ENCODE results near the gene ARL5C.

Gene ARL5C

GRCh38 chr17:39161962-39162361, 4.0 kb downstream of the ARL5C start (continued):
- no peak for TF ChIP-seq CREB5 (CRISPR knock-in tag; IDR thresholded peaks at IDR 0.05; ENCODE audit: low read depth)
- no peak for TF ChIP-seq ZNF70 (CRISPR knock-in tag; IDR thresholded peaks at IDR 0.05)

- TF ChIP-seq, protein P1, sequence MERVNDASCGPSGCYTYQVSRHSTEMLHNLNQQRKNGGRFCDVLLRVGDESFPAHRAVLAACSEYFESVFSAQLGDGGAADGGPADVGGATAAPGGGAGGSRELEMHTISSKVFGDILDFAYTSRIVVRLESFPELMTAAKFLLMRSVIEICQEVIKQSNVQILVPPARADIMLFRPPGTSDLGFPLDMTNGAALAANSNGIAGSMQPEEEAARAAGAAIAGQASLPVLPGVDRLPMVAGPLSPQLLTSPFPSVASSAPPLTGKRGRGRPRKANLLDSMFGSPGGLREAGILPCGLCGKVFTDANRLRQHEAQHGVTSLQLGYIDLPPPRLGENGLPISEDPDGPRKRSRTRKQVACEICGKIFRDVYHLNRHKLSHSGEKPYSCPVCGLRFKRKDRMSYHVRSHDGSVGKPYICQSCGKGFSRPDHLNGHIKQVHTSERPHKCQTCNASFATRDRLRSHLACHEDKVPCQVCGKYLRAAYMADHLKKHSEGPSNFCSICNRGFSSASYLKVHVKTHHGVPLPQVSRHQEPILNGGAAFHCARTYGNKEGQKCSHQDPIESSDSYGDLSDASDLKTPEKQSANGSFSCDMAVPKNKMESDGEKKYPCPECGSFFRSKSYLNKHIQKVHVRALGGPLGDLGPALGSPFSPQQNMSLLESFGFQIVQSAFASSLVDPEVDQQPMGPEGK (CRISPR knock-in tag; IDR thresholded peaks at IDR 0.05; ENCODE audit: borderline replicate concordance), result no peak
- TF ChIP-seq OSR1 (CRISPR knock-in tag; IDR thresholded peaks at IDR 0.05) (no peak), ZNF565 (CRISPR knock-in tag; conservative IDR thresholded peaks at IDR 0.05; ENCODE audit: low read depth) (no peak), GLIS3 (CRISPR knock-in tag; IDR thresholded peaks at IDR 0.05) (no peak), PPARA (CRISPR knock-in tag; IDR thresholded peaks at IDR 0.05; ENCODE audit: borderline replicate concordance) (no peak), BACH2 (CRISPR knock-in tag; IDR thresholded peaks at IDR 0.05; ENCODE audit: borderline replicate concordance) (no peak), TOX (CRISPR knock-in tag; IDR thresholded peaks at IDR 0.05; ENCODE audit: borderline replicate concordance) (no peak), ESRRG (CRISPR knock-in tag; IDR thresholded peaks at IDR 0.05) (no peak), CSDC2 (CRISPR knock-in tag; IDR thresholded peaks at IDR 0.05) (no peak), SNAI2 (CRISPR knock-in tag; IDR thresholded peaks at IDR 0.05) (no peak), ZFP3 (CRISPR knock-in tag; IDR thresholded peaks at IDR 0.05) (no peak), RARB (CRISPR knock-in tag; IDR thresholded peaks at IDR 0.05) (no peak), CREB5 (CRISPR knock-in tag; IDR thresholded peaks at IDR 0.05; ENCODE audit: low read depth) (no peak), ZFP30 (CRISPR knock-in tag; IDR thresholded peaks at IDR 0.05) (no peak), ZC3H10 (CRISPR knock-in tag; IDR thresholded peaks at IDR 0.05) (no peak)
- TF ChIP-seq, protein P2, sequence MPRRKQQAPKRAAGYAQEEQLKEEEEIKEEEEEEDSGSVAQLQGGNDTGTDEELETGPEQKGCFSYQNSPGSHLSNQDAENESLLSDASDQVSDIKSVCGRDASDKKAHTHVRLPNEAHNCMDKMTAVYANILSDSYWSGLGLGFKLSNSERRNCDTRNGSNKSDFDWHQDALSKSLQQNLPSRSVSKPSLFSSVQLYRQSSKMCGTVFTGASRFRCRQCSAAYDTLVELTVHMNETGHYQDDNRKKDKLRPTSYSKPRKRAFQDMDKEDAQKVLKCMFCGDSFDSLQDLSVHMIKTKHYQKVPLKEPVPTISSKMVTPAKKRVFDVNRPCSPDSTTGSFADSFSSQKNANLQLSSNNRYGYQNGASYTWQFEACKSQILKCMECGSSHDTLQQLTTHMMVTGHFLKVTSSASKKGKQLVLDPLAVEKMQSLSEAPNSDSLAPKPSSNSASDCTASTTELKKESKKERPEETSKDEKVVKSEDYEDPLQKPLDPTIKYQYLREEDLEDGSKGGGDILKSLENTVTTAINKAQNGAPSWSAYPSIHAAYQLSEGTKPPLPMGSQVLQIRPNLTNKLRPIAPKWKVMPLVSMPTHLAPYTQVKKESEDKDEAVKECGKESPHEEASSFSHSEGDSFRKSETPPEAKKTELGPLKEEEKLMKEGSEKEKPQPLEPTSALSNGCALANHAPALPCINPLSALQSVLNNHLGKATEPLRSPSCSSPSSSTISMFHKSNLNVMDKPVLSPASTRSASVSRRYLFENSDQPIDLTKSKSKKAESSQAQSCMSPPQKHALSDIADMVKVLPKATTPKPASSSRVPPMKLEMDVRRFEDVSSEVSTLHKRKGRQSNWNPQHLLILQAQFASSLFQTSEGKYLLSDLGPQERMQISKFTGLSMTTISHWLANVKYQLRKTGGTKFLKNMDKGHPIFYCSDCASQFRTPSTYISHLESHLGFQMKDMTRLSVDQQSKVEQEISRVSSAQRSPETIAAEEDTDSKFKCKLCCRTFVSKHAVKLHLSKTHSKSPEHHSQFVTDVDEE (CRISPR knock-in tag; IDR thresholded peaks at IDR 0.05), result no peak
- TF ChIP-seq, protein P3, sequence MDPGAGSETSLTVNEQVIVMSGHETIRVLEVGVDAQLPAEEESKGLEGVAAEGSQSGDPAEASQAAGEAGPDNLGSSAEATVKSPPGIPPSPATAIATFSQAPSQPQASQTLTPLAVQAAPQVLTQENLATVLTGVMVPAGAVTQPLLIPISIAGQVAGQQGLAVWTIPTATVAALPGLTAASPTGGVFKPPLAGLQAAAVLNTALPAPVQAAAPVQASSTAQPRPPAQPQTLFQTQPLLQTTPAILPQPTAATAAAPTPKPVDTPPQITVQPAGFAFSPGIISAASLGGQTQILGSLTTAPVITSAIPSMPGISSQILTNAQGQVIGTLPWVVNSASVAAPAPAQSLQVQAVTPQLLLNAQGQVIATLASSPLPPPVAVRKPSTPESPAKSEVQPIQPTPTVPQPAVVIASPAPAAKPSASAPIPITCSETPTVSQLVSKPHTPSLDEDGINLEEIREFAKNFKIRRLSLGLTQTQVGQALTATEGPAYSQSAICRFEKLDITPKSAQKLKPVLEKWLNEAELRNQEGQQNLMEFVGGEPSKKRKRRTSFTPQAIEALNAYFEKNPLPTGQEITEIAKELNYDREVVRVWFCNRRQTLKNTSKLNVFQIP (CRISPR knock-in tag; IDR thresholded peaks at IDR 0.05; ENCODE audit: borderline replicate concordance, low read depth), result no peak
Observed at GRCh38 chr17:39158623-39159022, 7.3 kb downstream of the ARL5C start.

DNA sequence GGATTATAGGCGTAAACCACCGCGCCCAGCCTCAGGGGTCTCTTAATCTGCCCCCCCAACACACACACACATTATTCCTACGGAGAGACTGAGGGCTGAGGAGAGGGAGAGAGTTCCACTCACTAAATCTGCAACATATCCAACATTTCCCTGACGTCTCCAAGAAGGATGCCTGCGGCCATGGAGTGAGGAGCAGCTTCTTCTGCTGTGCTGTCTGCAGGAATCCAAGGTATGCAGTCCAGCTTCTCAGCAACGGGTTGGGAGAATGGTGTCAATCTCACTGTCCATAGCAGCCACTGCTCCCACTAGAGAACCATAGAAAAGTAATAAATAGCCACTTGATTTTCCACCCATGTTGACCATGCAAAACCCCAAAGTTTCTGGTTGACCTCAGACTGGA, 9.5 kb downstream of the ARL5C start:
- TF ChIP-seq CREB5 (CRISPR knock-in tag; IDR thresholded peaks at IDR 0.05; ENCODE audit: low read depth) (no peak), ZNF8 (CRISPR knock-in tag; IDR thresholded peaks at IDR 0.05) (no peak), BACH2 (CRISPR knock-in tag; IDR thresholded peaks at IDR 0.05; ENCODE audit: borderline replicate concordance) (no peak), OSR1 (CRISPR knock-in tag; IDR thresholded peaks at IDR 0.05) (no peak), ZNF565 (CRISPR knock-in tag; conservative IDR thresholded peaks at IDR 0.05; ENCODE audit: low read depth) (no peak), ISL1 (CRISPR knock-in tag; IDR thresholded peaks at IDR 0.05) (no peak), SNAI2 (CRISPR knock-in tag; IDR thresholded peaks at IDR 0.05) (no peak), ARNTL (CRISPR knock-in tag; IDR thresholded peaks at IDR 0.05; ENCODE audit: borderline replicate concordance, low read depth) (no peak), ZFP30 (CRISPR knock-in tag; IDR thresholded peaks at IDR 0.05) (no peak), TOX (CRISPR knock-in tag; IDR thresholded peaks at IDR 0.05; ENCODE audit: borderline replicate concordance) (no peak), GLIS3 (CRISPR knock-in tag; IDR thresholded peaks at IDR 0.05) (no peak), ESRRG (CRISPR knock-in tag; IDR thresholded peaks at IDR 0.05) (no peak)
- TF ChIP-seq, protein P2 (CRISPR knock-in tag; IDR thresholded peaks at IDR 0.05), result no peak
- TF ChIP-seq, protein P1 (CRISPR knock-in tag; IDR thresholded peaks at IDR 0.05; ENCODE audit: borderline replicate concordance), result no peak
- ATAC-seq, result no peak

More at GRCh38 chr17:39158623-39159022, 7.3 kb downstream of the ARL5C start:
- ATAC-seq, result no peak
